ENCODE data around the gene ARSD. TPM values are rescaled to one million over a fixed set of nuclear protein-coding genes. Genes with fewer than 3 reads are reported as not detected.
"Not testable (repeated sequence)": the region's sequence is repeated elsewhere in the genome, so short reads cannot be mapped to it uniquely, and the experiment has no call there.

The ARSD gene
- 1 to 10 TPM; 2.5 to 2.7 TPM for total RNA-seq

GRCh38 chrX:2928583-2929434 lies at the start of gene ARSD:
Gene ARSD, minus strand, starts transcription at chrX:2929339. Its CDS starts 64 bp downstream, at chrX:2929275.
- Mint-ChIP-seq H3K27me3 (peaks cover 4% of the 10 kb centered on the region), H3K27ac (peak within 1 kb of the TSS; percentile 84), H3K36me3 (ENCODE audit: low read depth) (no peaks in the 10 kb centered on the region), H3K9me3 (peaks cover 4% of the 10 kb centered on the region), H3K4me1 (no peaks in the 10 kb centered on the region), H3K4me3 (peak within 1 kb of the TSS; percentile 76)
- DNase-seq = peak; percentile 44
- CTCF ChIA-PET = interaction anchor here (1.5 kb wide), 1 partner anchor 9 kb away, joined by 4 read pairs; no protein-coding TSS in a partner anchor
- POLR2A ChIA-PET = no interaction called here

- H3K9me3 Mint-ChIP-seq; H3K4me1 Mint-ChIP-seq; H3K27me3 Mint-ChIP-seq; DNase-seq; POLR2A ChIA-PET; H3K27ac Mint-ChIP-seq; H3K4me3 Mint-ChIP-seq; CTCF ChIA-PET; H3K36me3 Mint-ChIP-seq (ENCODE audit: low read depth): not testable (repeated sequence)
Observed at GRCh38 chrX:2978639-2979038, 49.5 kb upstream of the ARSD start.

- no peak for DNase-seq
- H3K9me3 Mint-ChIP-seq = no peaks in the 10 kb centered on the region
- no peaks in the 10 kb centered on the region for H3K36me3 Mint-ChIP-seq (ENCODE audit: low read depth)
- H3K4me1 Mint-ChIP-seq = no peaks in the 10 kb centered on the region
- ChIA-PET POLR2A (no interaction called here), CTCF (no interaction called here)
- no peaks in the 10 kb centered on the region for H3K27me3 Mint-ChIP-seq
- H3K4me3 Mint-ChIP-seq = no peak overlapping the region
- H3K27ac Mint-ChIP-seq = no peak overlapping the region
Observed at GRCh38 chrX:2974961-2975360, 45.8 kb upstream of the ARSD start.

GRCh38 chrX:2972391-2972790 lies 43.3 kb upstream of the ARSD start:
- POLR2A ChIA-PET = no interaction called here
- CTCF ChIA-PET = no interaction called here
- Mint-ChIP-seq H3K27me3 (no peaks in the 10 kb centered on the region), H3K4me3 (no peak overlapping the region), H3K4me1 (peaks cover 5% of the 10 kb centered on the region), H3K36me3 (ENCODE audit: low read depth) (no peaks in the 10 kb centered on the region), H3K9me3 (no peaks in the 10 kb centered on the region), H3K27ac (no peak overlapping the region)
- DNase-seq = no peak

- DNase-seq = no peak
- H3K9me3 Mint-ChIP-seq = no peaks in the 10 kb centered on the region
- ChIA-PET POLR2A (no interaction called here), CTCF (no interaction called here)
- H3K27ac Mint-ChIP-seq = no peak overlapping the region
- no peaks in the 10 kb centered on the region for H3K27me3 Mint-ChIP-seq
- H3K36me3 Mint-ChIP-seq (ENCODE audit: low read depth) = no peaks in the 10 kb centered on the region
- no peak overlapping the region for H3K4me3 Mint-ChIP-seq
- H3K4me1 Mint-ChIP-seq = peaks cover 5% of the 10 kb centered on the region
Observed at GRCh38 chrX:2969021-2969420, 39.9 kb upstream of the ARSD start.

- DNase-seq = peak; percentile 5
- Mint-ChIP-seq H3K4me3 (peak overlapping the region; percentile 49), H3K4me1 (peaks cover 5% of the 10 kb centered on the region), H3K27me3 (no peaks in the 10 kb centered on the region), H3K36me3 (ENCODE audit: low read depth) (no peaks in the 10 kb centered on the region), H3K27ac (peak overlapping the region; percentile 9), H3K9me3 (no peaks in the 10 kb centered on the region)
- ChIA-PET CTCF (interaction anchor here (0.7 kb wide), 1 partner anchor 36 kb away, joined by 4 read pairs; no protein-coding TSS in a partner anchor), POLR2A (no interaction called here)
Observed at GRCh38 chrX:2967998-2968909, 39.1 kb upstream of the ARSD start.

- POLR2A ChIA-PET = no interaction called here
- no peak overlapping the region for H3K4me3 Mint-ChIP-seq
- no peak for DNase-seq
- H3K36me3 Mint-ChIP-seq (ENCODE audit: low read depth) = no peaks in the 10 kb centered on the region
- CTCF ChIA-PET = no interaction called here
- peaks cover 5% of the 10 kb centered on the region for H3K4me1 Mint-ChIP-seq
- no peaks in the 10 kb centered on the region for H3K9me3 Mint-ChIP-seq
- H3K27ac Mint-ChIP-seq = no peak overlapping the region
- H3K27me3 Mint-ChIP-seq = no peaks in the 10 kb centered on the region
Observed at GRCh38 chrX:2967584-2967983, 38.4 kb upstream of the ARSD start.

GRCh38 chrX:2967012-2967411 lies 37.9 kb upstream of the ARSD start:
- ChIA-PET POLR2A (no interaction called here), CTCF (no interaction called here)
- Mint-ChIP-seq H3K4me1 (peaks cover 5% of the 10 kb centered on the region), H3K4me3 (no peak overlapping the region), H3K9me3 (no peaks in the 10 kb centered on the region), H3K36me3 (ENCODE audit: low read depth) (no peaks in the 10 kb centered on the region), H3K27me3 (no peaks in the 10 kb centered on the region), H3K27ac (no peak overlapping the region)
- DNase-seq = no peak

- CTCF ChIA-PET = no interaction called here
- H3K4me3 Mint-ChIP-seq = no peak overlapping the region
- H3K27ac Mint-ChIP-seq = no peak overlapping the region
- DNase-seq = no peak
- no peaks in the 10 kb centered on the region for H3K27me3 Mint-ChIP-seq
- H3K9me3 Mint-ChIP-seq = no peaks in the 10 kb centered on the region
- POLR2A ChIA-PET = no interaction called here
- peaks cover 5% of the 10 kb centered on the region for H3K4me1 Mint-ChIP-seq
- no peaks in the 10 kb centered on the region for H3K36me3 Mint-ChIP-seq (ENCODE audit: low read depth)
Observed at GRCh38 chrX:2965965-2966364, 36.8 kb upstream of the ARSD start.

- POLR2A ChIA-PET = interaction anchor here (0.6 kb wide), 1 partner anchor 122 kb away, joined by 3 read pairs; no protein-coding TSS in a partner anchor
- DNase-seq; H3K4me3 Mint-ChIP-seq; H3K27ac Mint-ChIP-seq; H3K27me3 Mint-ChIP-seq; CTCF ChIA-PET; H3K9me3 Mint-ChIP-seq; H3K4me1 Mint-ChIP-seq; H3K36me3 Mint-ChIP-seq (ENCODE audit: low read depth): not testable (repeated sequence)
Observed at GRCh38 chrX:2963992-2964794, 35.1 kb upstream of the ARSD start.

- DNase-seq; POLR2A ChIA-PET; H3K4me3 Mint-ChIP-seq; H3K36me3 Mint-ChIP-seq (ENCODE audit: low read depth); H3K9me3 Mint-ChIP-seq; H3K4me1 Mint-ChIP-seq; H3K27ac Mint-ChIP-seq; H3K27me3 Mint-ChIP-seq: not testable (repeated sequence)
- CTCF ChIA-PET = interaction anchor here (0.6 kb wide), 1 partner anchor 1143 kb away, joined by 3 read pairs; no protein-coding TSS in a partner anchor
Observed at GRCh38 chrX:2963449-2963848, 34.3 kb upstream of the ARSD start.

GRCh38 chrX:2962381-2962780 lies 33.2 kb upstream of the ARSD start:
- no peaks in the 10 kb centered on the region for H3K9me3 Mint-ChIP-seq
- no peak overlapping the region for H3K27ac Mint-ChIP-seq
- no peak for DNase-seq
- POLR2A ChIA-PET = no interaction called here
- H3K4me3 Mint-ChIP-seq = no peak overlapping the region
- no peaks in the 10 kb centered on the region for H3K27me3 Mint-ChIP-seq
- CTCF ChIA-PET = no interaction called here
- no peaks in the 10 kb centered on the region for H3K36me3 Mint-ChIP-seq (ENCODE audit: low read depth)
- H3K4me1 Mint-ChIP-seq = no peaks in the 10 kb centered on the region
